Neural progenitor cell (in vitro differentiated cells): Measurements from ENCODE around the gene PCDHA2. TPM values are rescaled to one million over a fixed set of nuclear protein-coding genes. Genes with fewer than 3 reads are reported as not detected.
"Not testable (repeated sequence)": the region's sequence is repeated elsewhere in the genome, so short reads cannot be mapped to it uniquely, and the experiment has no call there.

ENCODE experiments used
- DNase-seq: peaks from one replicate; pipeline ENCODE4 v3.0.0-alpha.2; 2016; ENCODE audit warnings: low spot score
- H2AFZ ChIP-seq: fragments of 200-600 bp; sonication (generic); replicated peaks from 2 replicates; pipeline ENCODE4 v1.6.1; 2016; ENCODE audit warnings: antibody characterized with exemption
- H3F3A ChIP-seq: fragments of 200-600 bp; sonication (generic); 2 replicates; pipeline ENCODE4 v1.6.1; 2016; ENCODE audit warnings: antibody characterized with exemption, low read depth
- H3K27ac ChIP-seq: fragments of 200-600 bp; sonication (generic); 2 replicates; pipeline ENCODE4 v1.5.1; 2016; ENCODE audit warnings: mild to moderate bottlenecking
- H3K27me3 ChIP-seq: fragments of 200-600 bp; sonication (generic); 2 replicates; pipeline ENCODE4 v1.6.1; 2016; ENCODE audit warnings: mild to moderate bottlenecking, moderate library complexity
- H3K36me3 ChIP-seq: fragments of 200-600 bp; sonication (generic); 2 replicates; pipeline ENCODE4 v1.5.1; 2016
- H3K4me1 ChIP-seq: fragments of 200-600 bp; sonication (generic); 2 replicates; pipeline ENCODE4 v1.6.1; 2016; ENCODE audit warnings: mixed run types
- H3K4me2 ChIP-seq: fragments of 200-600 bp; sonication (generic); 2 replicates; pipeline ENCODE4 v1.6.1; 2016
- H3K4me3 ChIP-seq: fragments of 200-600 bp; sonication (generic); 2 replicates; pipeline ENCODE4 v1.5.1; 2016
- H3K79me2 ChIP-seq: fragments of 200-600 bp; sonication (generic); 2 replicates; pipeline ENCODE4 v1.6.1; 2016; ENCODE audit warnings: low read depth
- H3K9ac ChIP-seq: fragments of 200-600 bp; sonication (generic); 2 replicates; pipeline ENCODE4 v1.6.1; 2016
- H3K9me3 ChIP-seq: fragments of 200-600 bp; sonication (generic); 2 replicates; pipeline ENCODE4 v1.5.1; 2016; ENCODE audit warnings: low read depth
- H4K20me1 ChIP-seq: fragments of 200-600 bp; sonication (generic); 2 replicates; pipeline ENCODE4 v1.6.1; 2016; ENCODE audit warnings: low read depth
- H3K27ac Mint-ChIP-seq: 3 replicates; pipeline ENCODE4 v1.8.0; 2021; ENCODE audit warnings: mixed read lengths
- H3K27me3 Mint-ChIP-seq: 2 replicates; pipeline ENCODE4 v1.8.0; 2022; ENCODE audit warnings: low read depth, mild to moderate bottlenecking, inconsistent platforms, moderate library complexity, mixed read lengths; ENCODE audit not compliant: insufficient read depth
- H3K36me3 Mint-ChIP-seq: 3 replicates; pipeline ENCODE4 v1.8.0; 2021; ENCODE audit warnings: mixed read lengths
- H3K4me1 Mint-ChIP-seq: 3 replicates; pipeline ENCODE4 v1.8.0; 2021; ENCODE audit warnings: mixed read lengths
- H3K4me3 Mint-ChIP-seq: 3 replicates; pipeline ENCODE4 v1.8.0; 2021; ENCODE audit warnings: mild to moderate bottlenecking, moderate library complexity, mixed read lengths
- H3K9me3 Mint-ChIP-seq: 3 replicates; pipeline ENCODE4 v1.8.0; 2020; ENCODE audit warnings: mixed read lengths
- CTCF ChIP-seq: fragments of 200-600 bp; sonication (generic); IDR thresholded peaks from 2 replicates; pipeline ENCODE4 v1.5.1; 2017; ENCODE audit warnings: antibody characterized with exemption, mild to moderate bottlenecking
- EZH2 ChIP-seq: fragments of 200-600 bp; sonication (generic); IDR thresholded peaks from 2 replicates; pipeline ENCODE4 v1.6.1; 2017; ENCODE audit warnings: antibody characterized with exemption, mild to moderate bottlenecking, moderate library complexity
- EZH2phosphoT487 ChIP-seq: fragments of 200-600 bp; sonication (generic); IDR thresholded peaks from 2 replicates; pipeline ENCODE4 v1.6.1; 2017; ENCODE audit warnings: antibody characterized with exemption
- total RNA-seq: library from RNA; depleted of rRNA; stranded (reverse); fragments of >200 nt; gene quantifications from 2 replicates; pipeline ENCODE4 v1.2.3, GENCODE V29; 2015; ENCODE audit warnings: low replicate concordance

PCDHA2 gene
- total RNA-seq, 1 donor from 2014 or later: 3.7 TPM

- Mint-ChIP-seq H3K4me3 (no peak overlapping the region), H3K36me3 (peaks cover 9% of the 10 kb centered on the region)
Observed at GRCh38 chr5:140791089-140791488, 3.6 kb upstream of the PCDHA2 start.

GRCh38 chr5:140795259-140795641 is 598 bp downstream of the PCDHA2 start:
- Histone ChIP-seq H3K4me3 (peak overlapping the region; percentile 81), H3K27me3 (no peaks in the 10 kb centered on the region), H2AFZ (peak overlapping the region; percentile 99), H3K79me2 (no peaks in the 10 kb centered on the region), H3K4me2 (peak overlapping the region; percentile 75), H3F3A (no peaks in the 10 kb centered on the region), H3K27ac (no peak overlapping the region), H4K20me1 (no peaks in the 10 kb centered on the region), H3K4me1 (no peaks in the 10 kb centered on the region), H3K9ac (no peak overlapping the region), H3K9me3 (peaks cover 14% of the 10 kb centered on the region), H3K36me3 (peaks cover 13% of the 10 kb centered on the region)
- Mint-ChIP-seq H3K4me1 (no peaks in the 10 kb centered on the region), H3K27me3 (no peaks in the 10 kb centered on the region), H3K27ac (no peak overlapping the region), H3K9me3 (peaks cover 37% of the 10 kb centered on the region), H3K4me3 (no peak overlapping the region), H3K36me3 (peaks cover 16% of the 10 kb centered on the region)
- TF ChIP-seq EZH2phosphoT487 (no peak), CTCF (peak; percentile 57)
- peak; percentile 50 for DNase-seq

More at GRCh38 chr5:140791089-140791488, 3.6 kb upstream of the PCDHA2 start:
- no peaks in the 10 kb centered on the region for H3K36me3 ChIP-seq
- H3K4me3 ChIP-seq: no peak overlapping the region
- H3K9ac ChIP-seq: no peak overlapping the region
- H3K27me3 Mint-ChIP-seq: no peaks in the 10 kb centered on the region
- no peaks in the 10 kb centered on the region for H3F3A ChIP-seq
- no peaks in the 10 kb centered on the region for H4K20me1 ChIP-seq
- H3K4me2 ChIP-seq: no peak overlapping the region
- no peaks in the 10 kb centered on the region for H3K4me1 Mint-ChIP-seq
- H3K27ac Mint-ChIP-seq: no peak overlapping the region
- H3K27ac ChIP-seq: no peak overlapping the region
- peaks cover 53% of the 10 kb centered on the region for H3K9me3 Mint-ChIP-seq
- no peaks in the 10 kb centered on the region for H3K27me3 ChIP-seq
- H3K9me3 ChIP-seq: peaks cover 12% of the 10 kb centered on the region
- no peak for DNase-seq
- no peak overlapping the region for H2AFZ ChIP-seq
- no peaks in the 10 kb centered on the region for H3K4me1 ChIP-seq
- no peaks in the 10 kb centered on the region for H3K79me2 ChIP-seq
- TF ChIP-seq EZH2: no peak
- no peak for TF ChIP-seq CTCF
- TF ChIP-seq EZH2phosphoT487: no peak

- not testable (repeated sequence) for H3K4me3 Mint-ChIP-seq, H3K4me1 ChIP-seq, H3K27me3 Mint-ChIP-seq
Observed at GRCh38 chr5:140796072-140796717, 1.5 kb downstream of the PCDHA2 start.

GRCh38 chr5:140796718-140797095 is 2.1 kb downstream of the PCDHA2 start:
- H3K4me1 ChIP-seq: no peaks in the 10 kb centered on the region
- no peak overlapping the region for H3K9ac ChIP-seq
- TF ChIP-seq EZH2: no peak
- TF ChIP-seq CTCF: no peak
- TF ChIP-seq EZH2phosphoT487: no peak
- no peaks in the 10 kb centered on the region for H3F3A ChIP-seq
- Mint-ChIP-seq H3K27me3 (no peaks in the 10 kb centered on the region), H3K36me3 (peaks cover 22% of the 10 kb centered on the region), H3K4me3 (no peak overlapping the region), H3K4me1 (no peaks in the 10 kb centered on the region), H3K27ac (no peak overlapping the region), H3K9me3 (peaks cover 44% of the 10 kb centered on the region)
- H3K27ac ChIP-seq: no peak overlapping the region
- no peaks in the 10 kb centered on the region for H3K27me3 ChIP-seq
- H3K4me3 ChIP-seq: no peak overlapping the region
- peaks cover 14% of the 10 kb centered on the region for H3K9me3 ChIP-seq
- H3K4me2 ChIP-seq: no peak overlapping the region
- H3K36me3 ChIP-seq: peaks cover 13% of the 10 kb centered on the region
- no peaks in the 10 kb centered on the region for H4K20me1 ChIP-seq
- H2AFZ ChIP-seq: no peak overlapping the region
- no peaks in the 10 kb centered on the region for H3K79me2 ChIP-seq
- DNase-seq: no peak

More at GRCh38 chr5:140796072-140796717, 1.5 kb downstream of the PCDHA2 start:
- not testable (repeated sequence) for H3K4me1 Mint-ChIP-seq, H2AFZ ChIP-seq, H3K79me2 ChIP-seq, H3F3A ChIP-seq, DNase-seq, H3K27me3 ChIP-seq, H3K4me2 ChIP-seq, H3K9ac ChIP-seq, H3K27ac ChIP-seq, H3K27ac Mint-ChIP-seq, H4K20me1 ChIP-seq, H3K4me3 ChIP-seq
- peaks cover 14% of the 10 kb centered on the region for H3K9me3 ChIP-seq
- peaks cover 44% of the 10 kb centered on the region for H3K9me3 Mint-ChIP-seq
- peaks cover 20% of the 10 kb centered on the region for H3K36me3 Mint-ChIP-seq
- H3K36me3 ChIP-seq: peaks cover 13% of the 10 kb centered on the region
